ENCODE results near the gene USP22.
"Not testable (repeated sequence)": the region's sequence is repeated elsewhere in the genome, so short reads cannot be mapped to it uniquely, and the experiment has no call there.

USP22 gene

GRCh38 chr17:20986767-20987510 is 55.9 kb downstream of the USP22 start:
- no peak for DNase-seq

GRCh38 chr17:20983359-20983637 is 59.5 kb downstream of the USP22 start:
- DNase-seq, result no peak

GRCh38 chr17:20982589-20983358 is 60.0 kb downstream of the USP22 start:
- DNase-seq, result no peak

GRCh38 chr17:20981046-20981920 is 61.5 kb downstream of the USP22 start:
- no peak for DNase-seq

- no peak for DNase-seq
Measured at GRCh38 chr17:20979792-20980083, 63.1 kb downstream of the USP22 start.

- DNase-seq, result not testable (repeated sequence)
Measured at GRCh38 chr17:20979007-20979791, 63.6 kb downstream of the USP22 start.

GRCh38 chr17:20977609-20978253 is 65.1 kb downstream of the USP22 start:
- DNase-seq, result not testable (repeated sequence)

GRCh38 chr17:20975566-20975965 is 67.2 kb downstream of the USP22 start:
- no peak for DNase-seq

GRCh38 chr17:20970329-20970728 is 72.5 kb downstream of the USP22 start:
- no peak for DNase-seq

GRCh38 chr17:20968913-20969616 is 73.7 kb downstream of the USP22 start:
- no peak for DNase-seq

- DNase-seq, result no peak
Measured at GRCh38 chr17:20967776-20968175, 75.0 kb downstream of the USP22 start.

- DNase-seq, result peak; percentile 1
Measured at GRCh38 chr17:20966870-20967269, 75.9 kb downstream of the USP22 start.

- DNase-seq, result no peak
Measured at GRCh38 chr17:20965492-20965891, 77.3 kb downstream of the USP22 start.

GRCh38 chr17:20961586-20961985 is 81.2 kb downstream of the USP22 start:
- DNase-seq, result no peak

- no peak for DNase-seq
Measured at GRCh38 chr17:20960871-20961270, 81.9 kb downstream of the USP22 start.

- no peak for DNase-seq
Measured at GRCh38 chr17:20955427-20956323, 87.1 kb downstream of the USP22 start.

- no peak for DNase-seq
Measured at GRCh38 chr17:20954794-20955193, 88.0 kb downstream of the USP22 start.

- no peak for DNase-seq
Measured at GRCh38 chr17:20952183-20952582, 90.6 kb downstream of the USP22 start.
